Tibial nerve (tissue), 4 donors: ENCODE data around the gene SCAMP2. TPM values are rescaled to one million over a fixed set of nuclear protein-coding genes. Genes with fewer than 3 reads are reported as not detected.

ENCODE experiments used
- DNase-seq, 2 donors: peaks; one replicate each; pipeline ENCODE4 v3.0.0-alpha.2; 2019; ENCODE audit warnings: low spot score in 2 of 2
- H3K27ac ChIP-seq, 4 donors: fragments of 200-600 bp; sonication (generic) in 3 of 4; one replicate each; pipeline ENCODE4 v1.5.1; 2017 to 2019; ENCODE audit warnings: mild to moderate bottlenecking in 1 of 4
- H3K27me3 ChIP-seq, 2 donors: fragments of 200-600 bp; sonication (generic) in 1 of 2; one replicate each; pipeline versions ENCODE4 v1.5.1 to v1.6.0; 2017 to 2019
- H3K36me3 ChIP-seq, 3 donors: fragments of 200-600 bp; sonication (generic); one replicate each; pipeline ENCODE4 v1.5.1; 2018 to 2019
- H3K4me1 ChIP-seq, 4 donors: fragments of 200-600 bp; sonication (generic) in 3 of 4; one replicate each; pipeline ENCODE4 v1.5.1; 2017 to 2019
- H3K4me3 ChIP-seq, 4 donors: fragments of 200-600 bp; sonication (generic) in 3 of 4; one replicate each; pipeline ENCODE4 v1.5.1; 2017 to 2019; ENCODE audit warnings: mild to moderate bottlenecking in 1 of 4, moderate library complexity in 1 of 4
- H3K9me3 ChIP-seq, 4 donors: fragments of 200-600 bp; sonication (generic) in 3 of 4; one replicate each; pipeline ENCODE4 v1.5.1; 2017 to 2019
- EP300 ChIP-seq, 2 donors: sonication (generic); formaldehyde crosslinking; IDR thresholded peaks; one replicate each; pipeline ENCODE4 v1.6.1; 2017; ENCODE audit warnings: antibody characterized with exemption in 2 of 2, mild to moderate bottlenecking in 1 of 2
- POLR2A ChIP-seq, 2 donors: fragments of 450-650 bp; IDR thresholded peaks; one replicate each; pipeline ENCODE4 v1.6.1; 2017; ENCODE audit warnings: antibody characterized with exemption in 2 of 2, mild to moderate bottlenecking in 2 of 2, moderate library complexity in 2 of 2
- WGBS, 2 donors: methylation state at CpG; one replicate each; pipeline ENCODE4 v1.1.5; 2018; 5-methylcytosine and 5-hydroxymethylcytosine counted together
- total RNA-seq, 4 donors: library from RNA; depleted of rRNA; stranded (reverse); fragments of >200 nt; gene quantifications; one replicate each; pipeline ENCODE4 v1.1.0, GENCODE V29; 2016
- TF ChIP-seq, protein P1 (sequence below), 5 experiments: fragments of 200-600 bp in 3 of 5; fragments of 450-650 bp in 2 of 5; sonication (generic) in 3 of 5; IDR thresholded peaks; one replicate each; pipeline ENCODE4 v1.5.1; 2016 to 2019; ENCODE audit warnings: antibody characterized with exemption in 5 of 5, mild to moderate bottlenecking in 3 of 5, moderate library complexity in 2 of 5

Gene SCAMP2
- total RNA-seq, 4 donors from 2014 or later = 47.6 to 72.0 (median 65.7) TPM

- no peak for DNase-seq
- H3K27me3 ChIP-seq = no peaks in the 10 kb centered on the region
- H3K4me3 ChIP-seq = no peak overlapping the region
- no peak overlapping the region for H3K27ac ChIP-seq
- H3K9me3 ChIP-seq = no peaks in the 10 kb centered on the region
- 84 to 91% methylated on average over 9 of the region's 9 CpGs for WGBS, 2 donors
- H3K36me3 ChIP-seq = peaks cover 0 to 66% (median 5%) of the 10 kb centered on the region in 3 donors
- TF ChIP-seq EP300 (IDR thresholded peaks at IDR 0.05) (no peak), POLR2A (IDR thresholded peaks at IDR 0.05) (no peak)
- TF ChIP-seq, protein P1, sequence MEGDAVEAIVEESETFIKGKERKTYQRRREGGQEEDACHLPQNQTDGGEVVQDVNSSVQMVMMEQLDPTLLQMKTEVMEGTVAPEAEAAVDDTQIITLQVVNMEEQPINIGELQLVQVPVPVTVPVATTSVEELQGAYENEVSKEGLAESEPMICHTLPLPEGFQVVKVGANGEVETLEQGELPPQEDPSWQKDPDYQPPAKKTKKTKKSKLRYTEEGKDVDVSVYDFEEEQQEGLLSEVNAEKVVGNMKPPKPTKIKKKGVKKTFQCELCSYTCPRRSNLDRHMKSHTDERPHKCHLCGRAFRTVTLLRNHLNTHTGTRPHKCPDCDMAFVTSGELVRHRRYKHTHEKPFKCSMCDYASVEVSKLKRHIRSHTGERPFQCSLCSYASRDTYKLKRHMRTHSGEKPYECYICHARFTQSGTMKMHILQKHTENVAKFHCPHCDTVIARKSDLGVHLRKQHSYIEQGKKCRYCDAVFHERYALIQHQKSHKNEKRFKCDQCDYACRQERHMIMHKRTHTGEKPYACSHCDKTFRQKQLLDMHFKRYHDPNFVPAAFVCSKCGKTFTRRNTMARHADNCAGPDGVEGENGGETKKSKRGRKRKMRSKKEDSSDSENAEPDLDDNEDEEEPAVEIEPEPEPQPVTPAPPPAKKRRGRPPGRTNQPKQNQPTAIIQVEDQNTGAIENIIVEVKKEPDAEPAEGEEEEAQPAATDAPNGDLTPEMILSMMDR (IDR thresholded peaks at IDR 0.05) = no peak
- H3K4me1 ChIP-seq = peaks cover 0 to 29% (median 11%) of the 10 kb centered on the region in 4 donors
Measured at GRCh38 chr15:74840851-74841775, 32.1 kb downstream of the SCAMP2 start.

- Histone ChIP-seq H3K4me3 (no peak overlapping the region), H3K27ac (no peak overlapping the region), H3K9me3 (no peaks in the 10 kb centered on the region), H3K36me3 (peaks cover 0 to 61% (median 5%) of the 10 kb centered on the region in 3 donors), H3K27me3 (no peaks in the 10 kb centered on the region), H3K4me1 (peaks cover 0 to 29% (median 11%) of the 10 kb centered on the region in 4 donors)
- WGBS, 2 donors = 78 to 80% methylated on average over 25 to 29 of the region's 31 CpGs
- DNase-seq = no peak
- TF ChIP-seq EP300 (IDR thresholded peaks at IDR 0.05) (no peak), POLR2A (IDR thresholded peaks at IDR 0.05) (no peak)
- TF ChIP-seq, protein P1 (IDR thresholded peaks at IDR 0.05) = no peak
Measured at GRCh38 chr15:74839526-74840395, 33.4 kb downstream of the SCAMP2 start.

DNA sequence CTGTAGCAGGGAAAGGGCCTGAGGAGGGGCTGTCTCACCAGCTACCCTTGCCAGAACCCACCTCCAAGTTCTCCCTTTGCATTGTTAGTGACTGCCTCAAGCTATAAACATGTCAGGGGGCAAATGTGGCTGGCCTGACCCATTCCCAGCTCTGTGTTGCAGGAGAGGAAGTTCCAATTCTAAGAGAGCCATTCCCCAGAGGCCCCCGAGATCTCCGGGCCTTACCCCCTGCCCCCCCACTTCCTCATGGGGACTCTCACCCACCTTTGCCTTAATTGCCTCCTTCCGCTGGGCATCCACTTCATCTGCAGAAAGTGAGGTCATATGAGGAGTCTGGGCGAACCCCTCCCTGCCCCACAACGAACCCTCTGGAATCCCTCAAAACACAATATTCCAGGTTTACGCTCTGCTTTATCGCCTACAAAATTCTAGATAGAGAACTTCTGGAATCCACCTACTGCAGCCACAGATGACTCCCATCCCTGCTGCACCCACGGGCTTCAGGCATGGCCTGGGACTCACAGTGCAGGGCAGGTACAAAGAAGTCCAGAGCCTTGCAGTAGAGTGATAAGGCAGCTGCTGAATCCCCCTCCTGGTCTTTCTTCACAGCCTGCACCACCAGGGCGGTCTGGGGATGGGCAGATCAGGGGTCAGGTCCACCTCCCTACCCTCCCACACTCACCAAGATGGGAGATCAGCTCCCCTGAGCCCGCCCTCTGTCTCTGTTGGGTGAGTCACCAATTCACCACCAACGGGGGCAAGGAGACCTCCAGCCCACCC, 34.2 kb downstream of the SCAMP2 start:
- no peak for DNase-seq
- no peak for TF ChIP-seq POLR2A (IDR thresholded peaks at IDR 0.05)
- TF ChIP-seq EP300 (IDR thresholded peaks at IDR 0.05) = no peak
- TF ChIP-seq, protein P1 (IDR thresholded peaks at IDR 0.05) = no peak
- no peak overlapping the region for H3K27ac ChIP-seq
- H3K4me3 ChIP-seq = no peak overlapping the region
- peaks cover 0 to 22% (median 11%) of the 10 kb centered on the region in 4 donors for H3K4me1 ChIP-seq
- peaks cover 0 to 54% (median 5%) of the 10 kb centered on the region in 3 donors for H3K36me3 ChIP-seq
- no peaks in the 10 kb centered on the region for H3K27me3 ChIP-seq
- no peaks in the 10 kb centered on the region for H3K9me3 ChIP-seq
- WGBS, 2 donors = 83 to 90% methylated on average over 9 to 11 of the region's 11 CpGs

- no peaks in the 10 kb centered on the region for H3K27me3 ChIP-seq
- H3K4me1 ChIP-seq = peaks cover 0 to 15% (median 7%) of the 10 kb centered on the region in 4 donors
- TF ChIP-seq EP300 (IDR thresholded peaks at IDR 0.05) = no peak
- TF ChIP-seq, protein P1 (IDR thresholded peaks at IDR 0.05) = no peak
- TF ChIP-seq POLR2A (IDR thresholded peaks at IDR 0.05) = no peak
- WGBS, 2 donors = 94 to 97% methylated on average over 6 to 10 of the region's 10 CpGs
- DNase-seq = no peak
- H3K27ac ChIP-seq = no peak overlapping the region
- H3K4me3 ChIP-seq = no peak overlapping the region
- H3K36me3 ChIP-seq = peaks cover 0 to 54% (median 5%) of the 10 kb centered on the region in 3 donors
- H3K9me3 ChIP-seq = no peaks in the 10 kb centered on the region
Measured at GRCh38 chr15:74838137-74838516, 35.0 kb downstream of the SCAMP2 start.
